C4-2B (cell line): ENCODE measurements around the gene RPGRIP1L.

ENCODE experiments used
- ZFX ChIP-seq: fragments of 450-650 bp; IDR thresholded peaks from 2 replicates; pipeline ENCODE4 v1.6.1; 2017
- TF ChIP-seq, protein P1 (sequence below): fragments of 450-650 bp; conservative IDR thresholded peaks from 2 replicates; pipeline ENCODE4 v1.5.1; 2017; ENCODE audit warnings: mild to moderate bottlenecking

DNA sequence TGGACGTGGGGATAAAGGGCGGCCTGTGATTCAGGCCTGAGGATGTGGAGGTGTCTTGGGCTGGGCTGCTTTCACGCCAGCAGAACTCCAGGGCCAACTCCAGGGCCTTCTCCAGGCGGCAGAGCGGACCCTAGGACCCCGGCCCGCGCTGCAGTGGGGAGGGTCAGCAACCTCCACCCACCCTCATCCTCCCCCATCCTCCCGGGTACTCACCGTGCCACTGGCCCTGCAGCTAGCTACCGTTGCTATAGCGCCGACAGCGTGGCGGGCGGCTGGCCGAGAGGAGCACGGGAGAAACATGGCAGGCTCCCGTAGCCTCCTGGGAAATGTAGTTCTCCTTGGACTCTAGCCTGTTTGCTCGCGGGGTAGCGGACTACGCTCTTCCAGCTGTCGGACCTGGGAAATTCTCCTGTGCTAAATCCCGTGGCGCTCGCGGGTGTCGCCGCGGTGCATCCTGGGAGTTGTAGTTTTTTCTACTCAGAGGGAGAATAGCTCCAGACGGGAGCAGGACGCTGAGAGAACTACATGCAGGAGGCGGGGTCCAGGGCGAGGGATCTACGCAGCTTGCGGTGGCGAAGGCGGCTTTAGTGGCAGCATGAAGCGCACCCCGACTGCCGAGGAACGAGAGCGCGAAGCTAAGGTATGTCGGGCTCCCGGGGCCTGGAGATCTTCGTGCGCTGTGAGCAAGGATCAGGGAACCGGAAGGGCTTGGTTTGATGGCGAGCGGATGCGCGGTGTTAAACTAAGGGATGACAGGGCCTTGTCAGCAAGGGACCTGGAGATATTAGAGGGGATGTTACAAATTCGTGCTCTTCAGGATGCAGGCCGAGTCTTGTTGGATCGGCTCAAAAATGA, at the start of gene RPGRIP1L, which contains the start of gene FTO:
- TF ChIP-seq, protein P1, sequence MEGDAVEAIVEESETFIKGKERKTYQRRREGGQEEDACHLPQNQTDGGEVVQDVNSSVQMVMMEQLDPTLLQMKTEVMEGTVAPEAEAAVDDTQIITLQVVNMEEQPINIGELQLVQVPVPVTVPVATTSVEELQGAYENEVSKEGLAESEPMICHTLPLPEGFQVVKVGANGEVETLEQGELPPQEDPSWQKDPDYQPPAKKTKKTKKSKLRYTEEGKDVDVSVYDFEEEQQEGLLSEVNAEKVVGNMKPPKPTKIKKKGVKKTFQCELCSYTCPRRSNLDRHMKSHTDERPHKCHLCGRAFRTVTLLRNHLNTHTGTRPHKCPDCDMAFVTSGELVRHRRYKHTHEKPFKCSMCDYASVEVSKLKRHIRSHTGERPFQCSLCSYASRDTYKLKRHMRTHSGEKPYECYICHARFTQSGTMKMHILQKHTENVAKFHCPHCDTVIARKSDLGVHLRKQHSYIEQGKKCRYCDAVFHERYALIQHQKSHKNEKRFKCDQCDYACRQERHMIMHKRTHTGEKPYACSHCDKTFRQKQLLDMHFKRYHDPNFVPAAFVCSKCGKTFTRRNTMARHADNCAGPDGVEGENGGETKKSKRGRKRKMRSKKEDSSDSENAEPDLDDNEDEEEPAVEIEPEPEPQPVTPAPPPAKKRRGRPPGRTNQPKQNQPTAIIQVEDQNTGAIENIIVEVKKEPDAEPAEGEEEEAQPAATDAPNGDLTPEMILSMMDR: no peak
- TF ChIP-seq ZFX: peak; percentile 75
